Measurements from ENCODE around the gene PARK7.
A peak's percentile ranks its signal among the peaks of the same experiment; 100 is the strongest.

Gene PARK7

GRCh38 chr1:7931446-7931812 is 30.1 kb upstream of the PARK7 start:
- TF ChIP-seq CTCF (conservative IDR thresholded peaks at IDR 0.05; ENCODE audit: low read depth) = no peak
- ChIA-PET CTCF (interaction anchor here (0.7 kb wide), 1 partner anchor 29 kb away, joined by 4 read pairs; no protein-coding TSS in a partner anchor), POLR2A (ENCODE audit: low non-redundant PET) (no interaction called here)
- no peak for DNase-seq (ENCODE audit: low spot score)
- no peak overlapping the region for H3K27ac ChIP-seq

GRCh38 chr1:7932524-7933138 is 28.9 kb upstream of the PARK7 start:
- ChIA-PET CTCF (no interaction called here), POLR2A (ENCODE audit: low non-redundant PET) (interaction anchor here (0.8 kb wide), 1 partner anchor 21 kb away, joined by 3 read pairs; no protein-coding TSS in a partner anchor)
- no peak overlapping the region for H3K27ac ChIP-seq
- no peak for TF ChIP-seq CTCF (conservative IDR thresholded peaks at IDR 0.05; ENCODE audit: low read depth)
- DNase-seq (ENCODE audit: low spot score) = no peak

GRCh38 chr1:7938070-7938469 is 23.4 kb upstream of the PARK7 start:
- ChIA-PET CTCF (interaction anchor here (0.9 kb wide), 1 partner anchor 270 kb away, joined by 3 read pairs; no protein-coding TSS in a partner anchor), POLR2A (ENCODE audit: low non-redundant PET) (no interaction called here)
- no peak for TF ChIP-seq CTCF (conservative IDR thresholded peaks at IDR 0.05; ENCODE audit: low read depth)
- H3K27ac ChIP-seq = no peak overlapping the region
- no peak for DNase-seq (ENCODE audit: low spot score)

GRCh38 chr1:7940034-7940433 is 21.5 kb upstream of the PARK7 start:
- ChIA-PET POLR2A (ENCODE audit: low non-redundant PET) (no interaction called here), CTCF (no interaction called here)
- H3K27ac ChIP-seq = no peak overlapping the region
- TF ChIP-seq CTCF (conservative IDR thresholded peaks at IDR 0.05; ENCODE audit: low read depth) = no peak
- no peak for DNase-seq (ENCODE audit: low spot score)

- H3K27ac ChIP-seq = no peak within 1 kb of the TSS
- CTCF ChIA-PET = no interaction called here
- POLR2A ChIA-PET (ENCODE audit: low non-redundant PET) = no interaction called here
- TF ChIP-seq CTCF (conservative IDR thresholded peaks at IDR 0.05; ENCODE audit: low read depth) = no peak
- peak; percentile 57 for DNase-seq (ENCODE audit: low spot score)
Measured at GRCh38 chr1:7940745-7941436, 20.6 kb upstream of the PARK7 start, which contains the start of gene TNFRSF9. TNFRSF9 (minus strand) TSS chr1:7940839; CDS start chr1:7939994, 845 bp downstream.

GRCh38 chr1:7941437-7941793 is 20.1 kb upstream of the PARK7 start:
- no peak for TF ChIP-seq CTCF (conservative IDR thresholded peaks at IDR 0.05; ENCODE audit: low read depth)
- no peak for DNase-seq (ENCODE audit: low spot score)
- POLR2A ChIA-PET (ENCODE audit: low non-redundant PET) = no interaction called here
- no peak overlapping the region for H3K27ac ChIP-seq
- CTCF ChIA-PET = no interaction called here

Measured in RWPE1 (cell line).